Measurements from ENCODE around the gene PIGP. TPM values are rescaled to one million over a fixed set of nuclear protein-coding genes. Genes with fewer than 3 reads are reported as not detected.

Gene PIGP
- total RNA-seq (10 to 100 TPM in 8 of 9 donors, 1 to 10 TPM in 1; 7.3 to 97.3 (median 55.4) TPM), polyA plus RNA-seq (100 to 1,000 TPM in 1 of 3 donors, 10 to 100 TPM in 2; 23.2 to 236 (median 33.9) TPM)
- long read RNA-seq, donor 1, full-length matches to known transcripts = 71 of 293 reads
- long read RNA-seq, donor 1, partial matches to known transcripts = 201 of 293 reads
- long read RNA-seq, donor 1, other reads (novel, unspliced or antisense) = 21 of 293 reads
- long read RNA-seq, donor 2, full-length matches to known transcripts = 43 of 192 reads
- long read RNA-seq, donor 2, partial matches to known transcripts = 141 of 192 reads
- long read RNA-seq, donor 2, other reads (novel, unspliced or antisense) = 8 of 192 reads
- long read RNA-seq, donor 3, full-length matches to known transcripts = 58 of 88 reads
- long read RNA-seq, donor 3, partial matches to known transcripts = 8 of 88 reads
- long read RNA-seq, donor 3, other reads (novel, unspliced or antisense) = 22 of 88 reads
- long read RNA-seq, donor 4, full-length matches to known transcripts = 56 of 62 reads
- long read RNA-seq, donor 4, partial matches to known transcripts = 2 of 62 reads
- long read RNA-seq, donor 4, other reads (novel, unspliced or antisense) = 4 of 62 reads
- long read RNA-seq, donor 5, full-length matches to known transcripts = 58 of 72 reads
- long read RNA-seq, donor 5, partial matches to known transcripts = 5 of 72 reads
- long read RNA-seq, donor 5, other reads (novel, unspliced or antisense) = 9 of 72 reads
- long read RNA-seq, donor 6, full-length matches to known transcripts = 50 of 55 reads
- long read RNA-seq, donor 6, partial matches to known transcripts = 1 of 55 reads
- long read RNA-seq, donor 6, other reads (novel, unspliced or antisense) = 4 of 55 reads
- long read RNA-seq, donor 7, full-length matches to known transcripts = 23 of 285 reads
- long read RNA-seq, donor 7, partial matches to known transcripts = 262 of 285 reads
- long read RNA-seq, donor 7, other reads (novel, unspliced or antisense) = 0 of 285 reads
- long read RNA-seq, donor 8, full-length matches to known transcripts = 54 of 233 reads
- long read RNA-seq, donor 8, partial matches to known transcripts = 145 of 233 reads
- long read RNA-seq, donor 8, other reads (novel, unspliced or antisense) = 34 of 233 reads
- long read RNA-seq, donor 9, full-length matches to known transcripts = 45 of 45 reads
- long read RNA-seq, donor 9, partial matches to known transcripts = 0 of 45 reads
- long read RNA-seq, donor 9, other reads (novel, unspliced or antisense) = 0 of 45 reads
- long read RNA-seq, donor 10, full-length matches to known transcripts = 14 of 298 reads
- long read RNA-seq, donor 10, partial matches to known transcripts = 284 of 298 reads
- long read RNA-seq, donor 10, other reads (novel, unspliced or antisense) = 0 of 298 reads

GRCh38 chr21:37072988-37073416 is at the start of gene PIGP, which contains the start of gene TTC3:
Gene PIGP, minus strand, starts transcription at chr21:37073071. Its CDS starts 556 bp downstream, at chr21:37072515.
Gene TTC3, plus strand, starts transcription at chr21:37073254. Its CDS starts 14,004 bp downstream, at chr21:37087258.
- peak; percentile 93 to 97 (median 95) for DNase-seq
- Histone ChIP-seq H3K9me3 (replicated peaks in 1 of 3) (no peaks in the 10 kb centered on the region), H3K27ac (peak within 1 kb of the TSS; percentile 87 to 100 (median 99)), H3K27me3 (no peaks in the 10 kb centered on the region), H3K4me1 (replicated peaks in 1 of 2) (peaks cover 4 to 33% of the 10 kb centered on the region in 2 donors), H3K4me3 (peak within 1 kb of the TSS; percentile 28 to 92 (median 74)), H3K36me3 (replicated peaks in 1 of 2) (no peaks in the 10 kb centered on the region)
- WGBS, 4 donors = 1% methylated on average over 20 to 61 of the region's 61 CpGs; no CpG with 5 or more reads in 1 of the 4 donors
- TF ChIP-seq CTCF (IDR thresholded peaks at IDR 0.05) (peak in 1 of 6 experiments; percentile 5), POLR2A (IDR thresholded peaks at IDR 0.05) (peak; percentile 93 to 97)
- intact Hi-C loops (cut with DNase I) = no loop called here

GRCh38 chr21:37119421-37120218 is 46.7 kb upstream of the PIGP start:
- Histone ChIP-seq H3K9me3 (replicated peaks in 1 of 3) (no peaks in the 10 kb centered on the region), H3K27ac (no peak overlapping the region), H3K4me1 (replicated peaks in 1 of 2) (no peaks in the 10 kb centered on the region), H3K4me3 (no peak overlapping the region), H3K36me3 (replicated peaks in 1 of 2) (peaks cover 0 to 3% of the 10 kb centered on the region in 2 donors), H3K27me3 (no peaks in the 10 kb centered on the region)
- intact Hi-C loops (cut with DNase I) = no loop called here
- WGBS, 4 donors = 59 to 75% (median 62%) methylated on average over 6 of the region's 6 CpGs
- DNase-seq = no peak
- TF ChIP-seq CTCF (IDR thresholded peaks at IDR 0.05) = no peak
- no peak for TF ChIP-seq POLR2A (IDR thresholded peaks at IDR 0.05)

GRCh38 chr21:37118187-37118826 is 45.4 kb upstream of the PIGP start:
- TF ChIP-seq POLR2A (IDR thresholded peaks at IDR 0.05) (no peak), CTCF (IDR thresholded peaks at IDR 0.05) (no peak)
- WGBS, 4 donors = 0 to 100% (median 48%) methylated on average over 1 of the region's 1 CpG
- Histone ChIP-seq H3K27ac (no peak overlapping the region), H3K4me1 (replicated peaks in 1 of 2) (no peaks in the 10 kb centered on the region), H3K36me3 (replicated peaks in 1 of 2) (peaks cover 0 to 3% of the 10 kb centered on the region in 2 donors), H3K9me3 (replicated peaks in 1 of 3) (no peaks in the 10 kb centered on the region), H3K27me3 (no peaks in the 10 kb centered on the region), H3K4me3 (no peak overlapping the region)
- no peak for DNase-seq
- intact Hi-C loops (cut with DNase I) = no loop called here
